HFFc6 (cell line): ENCODE measurements around the gene RIPOR3. TPM values are rescaled to one million over a fixed set of nuclear protein-coding genes. Genes with fewer than 3 reads are reported as not detected.

Experiments used
- DNase-seq: peaks from one replicate; pipeline ENCODE4 v3.0.0-alpha.2; 2018
- H3K27ac Mint-ChIP-seq: 2 replicates; pipeline ENCODE4 v1.8.0; 2020; ENCODE audit warnings: mild to moderate bottlenecking, mixed read lengths
- H3K27me3 Mint-ChIP-seq: 2 replicates; pipeline ENCODE4 v1.8.0; 2021; ENCODE audit warnings: mild to moderate bottlenecking, moderate library complexity, mixed read lengths; ENCODE audit not compliant: insufficient read depth
- H3K36me3 Mint-ChIP-seq: 2 replicates; pipeline ENCODE4 v1.8.0; 2021; ENCODE audit warnings: low read depth, mixed read lengths
- H3K4me1 Mint-ChIP-seq: 2 replicates; pipeline ENCODE4 v1.8.0; 2020; ENCODE audit warnings: low read depth, mixed read lengths
- H3K4me3 Mint-ChIP-seq: 2 replicates; pipeline ENCODE4 v1.8.0; 2020; ENCODE audit warnings: mild to moderate bottlenecking, moderate library complexity, mixed read lengths
- H3K9me3 Mint-ChIP-seq: 2 replicates; pipeline ENCODE4 v1.8.0; 2020; ENCODE audit warnings: mild to moderate bottlenecking, mixed read lengths
- total RNA-seq, 6 experiments: library from RNA; stranded (reverse); fragmentation: NEBNext Ultra II Directional; extraction: Animal tissue kit (Norgen Biotek cat#: 25700); gene quantifications; 2 replicates in 1 of 6; 3 replicates in 5 of 6; pipeline ENCODE4 v1.2.3, GENCODE V29; 2021
- TF ChIP-seq, protein P1 (sequence below): fragments of 200-600 bp; sonication (generic); IDR thresholded peaks from 2 replicates; pipeline ENCODE4 v1.5.0; 2021; ENCODE audit warnings: antibody characterized with exemption, mild to moderate bottlenecking

Gene RIPOR3
- total RNA-seq, 6 experiments from 2014 or later, result 0.07 to 0.25 (median 0.11) TPM

DNA sequence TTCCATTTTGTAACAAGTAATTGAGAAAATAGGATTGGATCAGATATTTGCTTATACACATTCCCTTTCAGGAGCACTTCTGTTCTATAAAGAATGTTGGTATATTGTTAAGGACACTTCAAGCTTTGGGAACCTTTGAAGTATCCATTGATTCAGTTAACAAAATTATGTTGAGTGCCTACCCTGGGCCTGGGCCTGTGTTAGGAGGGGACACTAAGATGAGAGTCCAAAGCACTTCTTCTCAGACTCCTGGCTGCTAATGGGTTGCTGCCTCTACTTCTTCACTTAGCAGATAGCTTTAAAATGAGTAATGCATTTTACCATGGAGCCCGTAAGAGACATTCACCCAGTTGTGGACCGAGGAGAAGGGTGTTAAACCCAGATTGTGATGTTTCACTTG is 140.8 kb downstream of the RIPOR3 start:
- H3K27me3 Mint-ChIP-seq, result no peaks in the 10 kb centered on the region; the same call in 1 of the 2 replicates
- TF ChIP-seq, protein P1, sequence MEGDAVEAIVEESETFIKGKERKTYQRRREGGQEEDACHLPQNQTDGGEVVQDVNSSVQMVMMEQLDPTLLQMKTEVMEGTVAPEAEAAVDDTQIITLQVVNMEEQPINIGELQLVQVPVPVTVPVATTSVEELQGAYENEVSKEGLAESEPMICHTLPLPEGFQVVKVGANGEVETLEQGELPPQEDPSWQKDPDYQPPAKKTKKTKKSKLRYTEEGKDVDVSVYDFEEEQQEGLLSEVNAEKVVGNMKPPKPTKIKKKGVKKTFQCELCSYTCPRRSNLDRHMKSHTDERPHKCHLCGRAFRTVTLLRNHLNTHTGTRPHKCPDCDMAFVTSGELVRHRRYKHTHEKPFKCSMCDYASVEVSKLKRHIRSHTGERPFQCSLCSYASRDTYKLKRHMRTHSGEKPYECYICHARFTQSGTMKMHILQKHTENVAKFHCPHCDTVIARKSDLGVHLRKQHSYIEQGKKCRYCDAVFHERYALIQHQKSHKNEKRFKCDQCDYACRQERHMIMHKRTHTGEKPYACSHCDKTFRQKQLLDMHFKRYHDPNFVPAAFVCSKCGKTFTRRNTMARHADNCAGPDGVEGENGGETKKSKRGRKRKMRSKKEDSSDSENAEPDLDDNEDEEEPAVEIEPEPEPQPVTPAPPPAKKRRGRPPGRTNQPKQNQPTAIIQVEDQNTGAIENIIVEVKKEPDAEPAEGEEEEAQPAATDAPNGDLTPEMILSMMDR, result no peak
- H3K9me3 Mint-ChIP-seq, result no peaks in the 10 kb centered on the region
- peaks cover 51% of the 10 kb centered on the region for H3K4me1 Mint-ChIP-seq
- peak overlapping the region; percentile 61 for H3K27ac Mint-ChIP-seq
- no peak overlapping the region for H3K4me3 Mint-ChIP-seq
- H3K36me3 Mint-ChIP-seq, result peaks cover 33% of the 10 kb centered on the region
- no peak for DNase-seq

DNA sequence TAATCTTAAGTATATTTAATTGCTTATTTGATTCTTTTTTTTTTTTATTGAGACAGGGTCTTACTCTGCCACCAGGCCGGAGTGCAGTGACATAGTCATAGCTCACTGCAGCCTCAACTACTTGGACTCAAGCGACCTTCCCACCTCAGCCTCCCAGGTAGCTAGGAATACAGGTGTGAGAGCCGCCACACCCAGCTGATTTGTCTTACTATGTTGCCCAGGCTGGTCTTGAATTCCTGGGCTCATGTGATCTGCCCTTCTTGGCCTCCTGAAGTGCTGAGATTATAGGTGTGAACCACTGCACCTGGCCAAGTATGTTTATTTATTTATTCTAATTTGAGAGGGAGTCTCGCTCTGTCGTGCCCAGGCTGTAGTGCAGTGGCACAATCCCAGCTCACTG is 142.9 kb downstream of the RIPOR3 start:
- Mint-ChIP-seq H3K4me1 (peaks cover 57% of the 10 kb centered on the region), H3K9me3 (no peaks in the 10 kb centered on the region), H3K27ac (no peak overlapping the region; the same call in 1 of the 2 replicates), H3K4me3 (no peak overlapping the region), H3K27me3 (no peaks in the 10 kb centered on the region; the same call in 1 of the 2 replicates), H3K36me3 (peaks cover 39% of the 10 kb centered on the region)
- TF ChIP-seq, protein P1, result no peak
- no peak for DNase-seq

DNA sequence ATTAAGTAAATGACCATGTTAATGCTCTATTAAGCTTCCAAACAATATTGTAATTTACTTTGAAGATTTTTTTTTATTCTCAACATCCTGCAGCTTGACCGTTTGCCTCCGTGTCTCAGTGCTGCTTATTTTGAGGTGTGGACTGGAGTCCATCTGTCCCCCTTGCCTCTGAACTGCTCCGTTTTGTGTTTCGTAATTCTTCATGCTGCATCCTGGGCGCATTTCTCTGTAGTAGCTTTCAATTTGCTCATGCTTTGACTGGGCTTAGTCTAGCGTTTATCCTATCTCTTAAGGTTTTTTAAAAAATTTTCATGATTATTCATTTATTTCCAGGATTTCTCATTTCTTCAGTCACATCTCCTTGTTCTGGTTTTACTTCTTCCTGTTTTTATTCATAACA is 143.4 kb downstream of the RIPOR3 start:
- no peak overlapping the region for H3K4me3 Mint-ChIP-seq
- peaks cover 62% of the 10 kb centered on the region for H3K4me1 Mint-ChIP-seq
- no peak overlapping the region; the same call in 1 of the 2 replicates for H3K27ac Mint-ChIP-seq
- no peaks in the 10 kb centered on the region; the same call in 1 of the 2 replicates for H3K27me3 Mint-ChIP-seq
- TF ChIP-seq, protein P1, result no peak
- H3K9me3 Mint-ChIP-seq, result no peaks in the 10 kb centered on the region
- peaks cover 41% of the 10 kb centered on the region for H3K36me3 Mint-ChIP-seq
- no peak for DNase-seq

DNA sequence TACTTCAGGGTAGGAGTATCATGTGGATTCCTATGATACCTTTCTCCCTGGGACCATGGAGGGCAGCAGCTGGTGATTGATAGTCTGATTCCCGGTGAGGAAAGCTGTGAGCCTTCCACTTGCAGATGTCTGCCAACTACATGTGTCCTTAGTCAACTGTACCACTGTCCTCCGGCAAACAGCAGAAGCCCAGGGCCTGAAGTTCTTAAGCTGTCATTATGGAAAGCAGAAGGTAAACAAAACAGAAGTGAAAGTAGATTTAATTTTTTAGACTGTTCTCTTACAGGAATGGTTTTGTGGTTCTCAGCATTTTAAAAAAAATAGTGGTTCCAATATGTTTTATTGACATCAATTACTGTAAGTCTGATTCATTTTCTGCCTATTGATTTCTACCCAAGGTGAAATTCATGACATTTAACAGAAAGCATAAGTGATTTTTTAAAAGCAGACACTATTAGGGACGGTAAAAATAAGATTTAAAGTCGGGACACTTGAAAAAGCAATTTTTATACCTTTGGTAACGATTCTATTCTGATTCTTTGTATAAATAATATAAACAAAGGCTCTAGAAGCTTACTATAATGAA is 144.5 kb downstream of the RIPOR3 start:
- Mint-ChIP-seq H3K9me3 (no peaks in the 10 kb centered on the region), H3K4me3 (peak overlapping the region; percentile 37; the same call in 1 of the 2 replicates), H3K4me1 (peaks cover 70% of the 10 kb centered on the region), H3K27ac (peak overlapping the region; percentile 34), H3K36me3 (peaks cover 45% of the 10 kb centered on the region), H3K27me3 (no peaks in the 10 kb centered on the region; the same call in 1 of the 2 replicates)
- no peak for DNase-seq
- TF ChIP-seq, protein P1, result no peak

DNA sequence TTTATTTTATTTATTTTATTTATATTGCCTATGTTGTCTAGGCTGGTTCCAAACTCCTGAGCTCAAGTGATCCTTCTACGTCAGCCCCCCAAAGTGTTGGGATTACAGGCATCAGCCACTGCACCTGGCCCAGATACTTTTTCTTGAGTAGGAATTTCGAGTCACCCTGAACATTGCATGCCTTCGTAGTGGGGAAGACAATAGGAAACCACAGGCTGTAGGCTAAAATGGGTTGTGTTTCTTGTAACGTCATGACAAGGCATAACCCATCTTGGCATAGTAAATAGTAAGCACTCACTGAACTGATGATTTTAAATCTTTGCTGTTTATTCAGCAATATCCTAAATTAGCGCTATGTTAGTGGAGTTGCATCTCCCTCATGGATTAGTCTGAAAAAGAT is 146.2 kb downstream of the RIPOR3 start:
- no peaks in the 10 kb centered on the region; the same call in 1 of the 2 replicates for H3K27me3 Mint-ChIP-seq
- TF ChIP-seq, protein P1, result no peak
- H3K4me3 Mint-ChIP-seq, result no peak overlapping the region
- no peak for DNase-seq
- H3K36me3 Mint-ChIP-seq, result peaks cover 38% of the 10 kb centered on the region
- H3K9me3 Mint-ChIP-seq, result no peaks in the 10 kb centered on the region
- peaks cover 70% of the 10 kb centered on the region for H3K4me1 Mint-ChIP-seq
- H3K27ac Mint-ChIP-seq, result no peak overlapping the region
